DND-41 (cell line): ENCODE results near the gene SSTR4.

Experiments used
- EZH2 ChIP-seq: IDR thresholded peaks from 3 replicates; pipeline ENCODE4 v1.6.1; 2012; ENCODE audit warnings: borderline replicate concordance, low read depth, mild to moderate bottlenecking, moderate library complexity, low read length, inconsistent platforms; ENCODE audit not compliant: severe bottlenecking
- TF ChIP-seq, protein P1 (sequence below): IDR thresholded peaks from 2 replicates; pipeline ENCODE4 v1.5.1; 2012; ENCODE audit warnings: borderline replicate concordance, low read length, moderate library complexity, mild to moderate bottlenecking; ENCODE audit not compliant: poor library complexity, severe bottlenecking; ENCODE audit errors: extremely low read depth

DNA sequence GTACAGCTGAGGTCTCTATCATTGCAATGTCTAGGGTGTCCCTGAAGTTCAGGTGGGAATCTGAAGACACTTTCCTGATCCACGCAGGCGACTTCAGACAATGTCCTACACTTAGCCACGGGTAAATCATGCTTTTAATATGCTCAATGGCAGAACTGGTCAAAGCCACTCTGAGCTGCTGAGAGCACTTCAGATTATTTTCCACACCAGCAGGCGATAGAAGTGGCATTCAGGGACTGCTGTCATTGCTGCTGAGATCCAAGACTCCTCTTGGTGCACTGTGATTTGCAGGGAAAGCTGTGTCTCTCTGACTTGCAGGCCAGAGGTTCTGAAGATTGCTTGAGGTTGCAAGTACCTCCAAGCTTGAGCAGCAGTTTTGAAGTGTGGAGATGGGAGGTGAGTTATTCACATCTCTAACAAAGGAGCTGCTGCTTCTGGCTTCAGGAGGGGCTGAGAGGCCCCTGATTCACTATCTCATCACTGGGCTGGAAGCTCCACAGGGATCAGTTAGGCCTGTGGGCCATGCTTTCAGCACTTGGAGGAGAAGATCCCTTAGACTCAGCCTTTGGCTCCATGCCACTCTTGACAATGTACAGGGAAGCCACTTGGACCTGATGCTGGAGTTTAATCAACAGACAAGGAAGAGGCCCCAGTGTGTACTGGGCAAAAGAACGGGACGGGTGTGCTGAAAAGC, 2.9 kb upstream of the SSTR4 start:
- TF ChIP-seq, protein P1, sequence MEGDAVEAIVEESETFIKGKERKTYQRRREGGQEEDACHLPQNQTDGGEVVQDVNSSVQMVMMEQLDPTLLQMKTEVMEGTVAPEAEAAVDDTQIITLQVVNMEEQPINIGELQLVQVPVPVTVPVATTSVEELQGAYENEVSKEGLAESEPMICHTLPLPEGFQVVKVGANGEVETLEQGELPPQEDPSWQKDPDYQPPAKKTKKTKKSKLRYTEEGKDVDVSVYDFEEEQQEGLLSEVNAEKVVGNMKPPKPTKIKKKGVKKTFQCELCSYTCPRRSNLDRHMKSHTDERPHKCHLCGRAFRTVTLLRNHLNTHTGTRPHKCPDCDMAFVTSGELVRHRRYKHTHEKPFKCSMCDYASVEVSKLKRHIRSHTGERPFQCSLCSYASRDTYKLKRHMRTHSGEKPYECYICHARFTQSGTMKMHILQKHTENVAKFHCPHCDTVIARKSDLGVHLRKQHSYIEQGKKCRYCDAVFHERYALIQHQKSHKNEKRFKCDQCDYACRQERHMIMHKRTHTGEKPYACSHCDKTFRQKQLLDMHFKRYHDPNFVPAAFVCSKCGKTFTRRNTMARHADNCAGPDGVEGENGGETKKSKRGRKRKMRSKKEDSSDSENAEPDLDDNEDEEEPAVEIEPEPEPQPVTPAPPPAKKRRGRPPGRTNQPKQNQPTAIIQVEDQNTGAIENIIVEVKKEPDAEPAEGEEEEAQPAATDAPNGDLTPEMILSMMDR: no peak
- no peak for TF ChIP-seq EZH2
